Karpas-422 (cell line): ENCODE results near the gene TOX2. TPM values are rescaled to one million over a fixed set of nuclear protein-coding genes. Genes with fewer than 3 reads are reported as not detected.

Experiments
- DNase-seq: peaks from one replicate; pipeline ENCODE4 v3.0.0-alpha.2; 2015
- H2AFZ ChIP-seq: fragments of 200-600 bp; sonication (generic); 2 replicates; pipeline ENCODE4 v1.6.1; 2014; ENCODE audit warnings: antibody characterized with exemption, low read length, mixed read lengths
- H3K27ac ChIP-seq: fragments of 200-600 bp; sonication (generic); 2 replicates; pipeline ENCODE4 v1.5.1; 2014; ENCODE audit warnings: mild to moderate bottlenecking, low read length, moderate library complexity
- H3K27me3 ChIP-seq: fragments of 200-600 bp; sonication (generic); 2 replicates; pipeline ENCODE4 v1.6.1; 2014; ENCODE audit warnings: low read length, mixed read lengths
- H3K36me3 ChIP-seq: fragments of 200-600 bp; sonication (generic); 2 replicates; pipeline ENCODE4 v1.6.1; 2014; ENCODE audit warnings: low read length, mixed read lengths; ENCODE audit not compliant: insufficient read depth
- H3K4me1 ChIP-seq: fragments of 200-600 bp; sonication (generic); 2 replicates; pipeline ENCODE4 v1.6.1; 2014; ENCODE audit warnings: mild to moderate bottlenecking, low read length, mixed read lengths
- H3K4me2 ChIP-seq: fragments of 200-600 bp; sonication (generic); 2 replicates; pipeline ENCODE4 v1.6.1; 2014; ENCODE audit warnings: low read length, low read depth, mild to moderate bottlenecking; ENCODE audit not compliant: poor library complexity, severe bottlenecking
- H3K4me3 ChIP-seq: fragments of 200-600 bp; sonication (generic); 2 replicates; pipeline ENCODE4 v1.5.1; 2014; ENCODE audit warnings: mild to moderate bottlenecking, antibody characterized with exemption, low read length, mixed read lengths
- H3K79me2 ChIP-seq: fragments of 200-600 bp; sonication (generic); 2 replicates; pipeline ENCODE4 v1.6.1; 2014; ENCODE audit warnings: mild to moderate bottlenecking, low read length, mixed read lengths
- H3K9ac ChIP-seq: fragments of 200-600 bp; sonication (generic); 2 replicates; pipeline ENCODE4 v1.6.0; 2014; ENCODE audit warnings: low read length
- H3K9me2 ChIP-seq: fragments of 200-600 bp; sonication (generic), shearing (Covaris generic); replicated peaks from 2 replicates; pipeline ENCODE4 v1.6.0; 2014; ENCODE audit warnings: mild to moderate bottlenecking, low read length, moderate library complexity; ENCODE audit not compliant: insufficient read depth
- H3K9me3 ChIP-seq: fragments of 300-700, 200-600 bp; sonication (generic); 2 replicates; pipeline ENCODE4 v1.6.1; 2014; ENCODE audit warnings: low read length, mixed read lengths
- H4K20me1 ChIP-seq: fragments of 200-600 bp; sonication (generic); 2 replicates; pipeline ENCODE4 v1.6.1; 2014; ENCODE audit warnings: mild to moderate bottlenecking, antibody characterized with exemption, low read length, low read depth; ENCODE audit not compliant: insufficient read depth
- total RNA-seq: library from RNA; depleted of rRNA; stranded (reverse); fragments of >200 nt; shearing (Covaris generic); gene quantifications from 2 replicates; pipeline ENCODE4 v1.2.3, GENCODE V29; 2014; ENCODE audit warnings: low replicate concordance

TOX2 gene
- total RNA-seq, 1 experiment from 2014 or later, result 42.9 TPM

DNA sequence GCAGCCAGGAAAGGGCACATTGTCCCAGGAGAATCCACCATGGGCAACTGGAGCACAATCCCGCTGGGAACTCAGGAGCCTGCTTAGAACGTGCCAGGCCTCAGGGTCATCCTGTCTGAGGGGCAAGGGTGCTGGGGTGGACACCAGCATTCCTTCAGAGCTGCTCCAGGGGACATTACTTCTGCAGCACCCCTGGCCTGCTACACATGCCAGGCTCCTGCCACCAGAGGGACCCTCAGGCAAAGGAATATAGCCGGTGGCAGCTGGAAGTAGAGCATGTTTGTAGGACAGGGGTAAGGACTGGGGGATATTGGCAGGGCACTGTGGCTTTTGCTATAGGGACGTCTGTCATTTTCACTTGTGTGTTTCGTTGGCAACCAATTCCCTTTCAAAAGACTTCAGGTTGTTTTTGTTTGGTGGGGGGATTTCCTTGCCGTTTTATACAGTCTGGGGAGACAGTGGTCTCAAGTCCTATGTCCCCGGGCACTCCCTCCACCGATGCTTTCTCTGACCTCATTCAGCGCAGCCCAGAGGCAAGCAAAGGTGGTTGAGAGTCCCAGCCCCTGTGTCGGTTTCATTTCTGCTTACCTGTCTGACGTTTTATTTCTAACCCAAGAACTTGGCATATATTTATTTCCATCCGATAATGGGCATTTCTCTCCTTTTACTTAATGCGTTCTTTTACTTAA is 141.5 kb downstream of the TOX2 start:
- Histone ChIP-seq H3K27ac (no peak overlapping the region), H3K4me2 (no peak overlapping the region), H3K79me2 (0 out of 2 replicates have a peak, but pooled peaks cover 5% of the 10 kb centered on the region), H3K36me3 (peaks cover 76% of the 10 kb centered on the region), H4K20me1 (no peaks in the 10 kb centered on the region), H3K9ac (no peak overlapping the region), H3K27me3 (no peaks in the 10 kb centered on the region), H3K9me3 (peaks cover 19% of the 10 kb centered on the region), H3K9me2 (no peaks in the 10 kb centered on the region), H3K4me3 (no peak overlapping the region), H3K4me1 (peaks cover 35% of the 10 kb centered on the region), H2AFZ (no peak overlapping the region)
- DNase-seq, result no peak

- H3K36me3 ChIP-seq, result peaks cover 58% of the 10 kb centered on the region
Observed at GRCh38 chr20:44057698-44058675, 143.3 kb downstream of the TOX2 start.

GRCh38 chr20:44064501-44065400 is 150.1 kb downstream of the TOX2 start:
- no peak for DNase-seq
- Histone ChIP-seq H3K9me3 (no peaks in the 10 kb centered on the region), H3K27me3 (no peaks in the 10 kb centered on the region), H3K9me2 (no peaks in the 10 kb centered on the region), H2AFZ (no peak overlapping the region), H3K9ac (no peak overlapping the region), H3K79me2 (no peaks in the 10 kb centered on the region), H3K4me1 (no peaks in the 10 kb centered on the region), H3K36me3 (peaks cover 23% of the 10 kb centered on the region; the same call in 1 of the 2 replicates), H4K20me1 (no peaks in the 10 kb centered on the region), H3K4me2 (no peak overlapping the region), H3K27ac (no peak overlapping the region), H3K4me3 (no peak overlapping the region)

More at GRCh38 chr20:44057698-44058675, 143.3 kb downstream of the TOX2 start:
- no peaks in the 10 kb centered on the region for H3K27me3 ChIP-seq
- H3K9me3 ChIP-seq, result peaks cover 19% of the 10 kb centered on the region
- H3K4me1 ChIP-seq, result peaks cover 16% of the 10 kb centered on the region
- H3K27ac ChIP-seq, result no peak overlapping the region
- H3K9me2 ChIP-seq, result no peaks in the 10 kb centered on the region
- no peak overlapping the region for H3K9ac ChIP-seq
- H3K4me2 ChIP-seq, result no peak overlapping the region
- DNase-seq, result no peak
- no peaks in the 10 kb centered on the region for H4K20me1 ChIP-seq
- H3K79me2 ChIP-seq, result 0 out of 2 replicates have a peak, but pooled peaks cover 5% of the 10 kb centered on the region
- no peak overlapping the region for H3K4me3 ChIP-seq
- no peak overlapping the region for H2AFZ ChIP-seq

- H3K27ac ChIP-seq, result no peak overlapping the region
- no peak overlapping the region for H3K4me3 ChIP-seq
- H3K9me3 ChIP-seq, result no peaks in the 10 kb centered on the region
- no peak overlapping the region for H2AFZ ChIP-seq
- no peak overlapping the region for H3K4me2 ChIP-seq
- no peak overlapping the region for H3K9ac ChIP-seq
- peaks cover 23% of the 10 kb centered on the region; the same call in 1 of the 2 replicates for H3K36me3 ChIP-seq
- H3K27me3 ChIP-seq, result no peaks in the 10 kb centered on the region
- H3K4me1 ChIP-seq, result no peaks in the 10 kb centered on the region; the same call in 1 of the 2 replicates
- DNase-seq, result no peak
- no peaks in the 10 kb centered on the region for H3K9me2 ChIP-seq
- H3K79me2 ChIP-seq, result no peaks in the 10 kb centered on the region
- H4K20me1 ChIP-seq, result no peaks in the 10 kb centered on the region
Observed at GRCh38 chr20:44065401-44066340, 151.0 kb downstream of the TOX2 start.

- Histone ChIP-seq H3K4me2 (no peak overlapping the region), H3K9me2 (no peaks in the 10 kb centered on the region), H3K9ac (no peak overlapping the region), H3K4me3 (no peak overlapping the region), H2AFZ (no peak overlapping the region), H3K27ac (no peak overlapping the region), H3K9me3 (no peaks in the 10 kb centered on the region), H4K20me1 (no peaks in the 10 kb centered on the region), H3K79me2 (no peaks in the 10 kb centered on the region), H3K27me3 (no peaks in the 10 kb centered on the region), H3K4me1 (peaks cover 12% of the 10 kb centered on the region), H3K36me3 (peaks cover 23% of the 10 kb centered on the region; the same call in 1 of the 2 replicates)
- no peak for DNase-seq
Observed at GRCh38 chr20:44066645-44067606, 152.3 kb downstream of the TOX2 start.

DNA sequence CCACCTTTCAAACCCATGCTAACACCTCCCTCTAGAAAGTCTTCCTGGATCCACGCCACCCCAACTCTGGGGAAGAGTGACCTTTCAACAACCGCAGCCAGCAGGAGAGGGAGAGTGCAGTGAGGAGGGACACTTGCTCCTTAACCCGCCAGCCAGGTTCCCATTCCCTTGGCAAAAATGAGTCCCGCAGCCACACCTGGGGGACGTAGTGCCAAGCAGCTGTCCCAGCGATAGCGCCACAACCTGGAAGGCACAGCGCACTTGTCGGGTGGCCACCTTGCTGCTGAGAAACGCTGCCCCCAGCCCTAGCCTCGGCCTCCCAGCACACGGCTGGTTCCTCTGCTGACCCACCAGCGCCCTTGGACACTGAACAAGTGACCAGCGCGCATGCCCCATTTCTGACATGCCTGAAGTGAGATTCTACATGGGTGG is 153.0 kb downstream of the TOX2 start:
- Histone ChIP-seq H3K27ac (no peak overlapping the region), H3K27me3 (no peaks in the 10 kb centered on the region), H3K79me2 (no peaks in the 10 kb centered on the region), H3K9ac (no peak overlapping the region), H3K4me2 (no peak overlapping the region), H3K4me1 (peaks cover 19% of the 10 kb centered on the region), H2AFZ (no peak overlapping the region), H3K4me3 (no peak overlapping the region), H3K9me3 (no peaks in the 10 kb centered on the region), H3K36me3 (peaks cover 23% of the 10 kb centered on the region; the same call in 1 of the 2 replicates), H3K9me2 (no peaks in the 10 kb centered on the region), H4K20me1 (no peaks in the 10 kb centered on the region)
- no peak for DNase-seq
